Tibial nerve (tissue), 4 donors: Measurements from ENCODE around the gene WASF3. TPM values are rescaled to one million over a fixed set of nuclear protein-coding genes. Genes with fewer than 3 reads are reported as not detected.
A peak's percentile ranks its signal among the peaks of the same experiment; 100 is the strongest.

Experiments
- DNase-seq, 2 donors: peaks; one replicate each; pipeline ENCODE4 v3.0.0-alpha.2; 2019; ENCODE audit warnings: low spot score in 2 of 2
- H3K27ac ChIP-seq, 4 donors: fragments of 200-600 bp; sonication (generic) in 3 of 4; one replicate each; pipeline ENCODE4 v1.5.1; 2017 to 2019; ENCODE audit warnings: mild to moderate bottlenecking in 1 of 4
- H3K27me3 ChIP-seq, 2 donors: fragments of 200-600 bp; sonication (generic) in 1 of 2; one replicate each; pipeline versions ENCODE4 v1.5.1 to v1.6.0; 2017 to 2019
- H3K36me3 ChIP-seq, 3 donors: fragments of 200-600 bp; sonication (generic); one replicate each; pipeline ENCODE4 v1.5.1; 2018 to 2019
- H3K4me1 ChIP-seq, 4 donors: fragments of 200-600 bp; sonication (generic) in 3 of 4; one replicate each; pipeline ENCODE4 v1.5.1; 2017 to 2019
- H3K4me3 ChIP-seq, 4 donors: fragments of 200-600 bp; sonication (generic) in 3 of 4; one replicate each; pipeline ENCODE4 v1.5.1; 2017 to 2019; ENCODE audit warnings: mild to moderate bottlenecking in 1 of 4, moderate library complexity in 1 of 4
- H3K9me3 ChIP-seq, 4 donors: fragments of 200-600 bp; sonication (generic) in 3 of 4; one replicate each; pipeline ENCODE4 v1.5.1; 2017 to 2019
- CTCF ChIP-seq, 5 experiments: fragments of 200-600 bp in 3 of 5; fragments of 450-650 bp in 2 of 5; sonication (generic) in 3 of 5; IDR thresholded peaks; one replicate each; pipeline ENCODE4 v1.5.1; 2016 to 2019; ENCODE audit warnings: antibody characterized with exemption in 5 of 5, mild to moderate bottlenecking in 3 of 5, moderate library complexity in 2 of 5
- EP300 ChIP-seq, 2 donors: sonication (generic); formaldehyde crosslinking; IDR thresholded peaks; one replicate each; pipeline ENCODE4 v1.6.1; 2017; ENCODE audit warnings: antibody characterized with exemption in 2 of 2, mild to moderate bottlenecking in 1 of 2
- POLR2A ChIP-seq, 2 donors: fragments of 450-650 bp; IDR thresholded peaks; one replicate each; pipeline ENCODE4 v1.6.1; 2017; ENCODE audit warnings: antibody characterized with exemption in 2 of 2, mild to moderate bottlenecking in 2 of 2, moderate library complexity in 2 of 2
- WGBS, 2 donors: methylation state at CpG; one replicate each; pipeline ENCODE4 v1.1.5; 2018; 5-methylcytosine and 5-hydroxymethylcytosine counted together
- total RNA-seq, 4 donors: library from RNA; depleted of rRNA; stranded (reverse); fragments of >200 nt; gene quantifications; one replicate each; pipeline ENCODE4 v1.1.0, GENCODE V29; 2016

Gene WASF3
- total RNA-seq, 4 donors from 2014 or later = 23.7 to 47.9 (median 40.7) TPM

DNA sequence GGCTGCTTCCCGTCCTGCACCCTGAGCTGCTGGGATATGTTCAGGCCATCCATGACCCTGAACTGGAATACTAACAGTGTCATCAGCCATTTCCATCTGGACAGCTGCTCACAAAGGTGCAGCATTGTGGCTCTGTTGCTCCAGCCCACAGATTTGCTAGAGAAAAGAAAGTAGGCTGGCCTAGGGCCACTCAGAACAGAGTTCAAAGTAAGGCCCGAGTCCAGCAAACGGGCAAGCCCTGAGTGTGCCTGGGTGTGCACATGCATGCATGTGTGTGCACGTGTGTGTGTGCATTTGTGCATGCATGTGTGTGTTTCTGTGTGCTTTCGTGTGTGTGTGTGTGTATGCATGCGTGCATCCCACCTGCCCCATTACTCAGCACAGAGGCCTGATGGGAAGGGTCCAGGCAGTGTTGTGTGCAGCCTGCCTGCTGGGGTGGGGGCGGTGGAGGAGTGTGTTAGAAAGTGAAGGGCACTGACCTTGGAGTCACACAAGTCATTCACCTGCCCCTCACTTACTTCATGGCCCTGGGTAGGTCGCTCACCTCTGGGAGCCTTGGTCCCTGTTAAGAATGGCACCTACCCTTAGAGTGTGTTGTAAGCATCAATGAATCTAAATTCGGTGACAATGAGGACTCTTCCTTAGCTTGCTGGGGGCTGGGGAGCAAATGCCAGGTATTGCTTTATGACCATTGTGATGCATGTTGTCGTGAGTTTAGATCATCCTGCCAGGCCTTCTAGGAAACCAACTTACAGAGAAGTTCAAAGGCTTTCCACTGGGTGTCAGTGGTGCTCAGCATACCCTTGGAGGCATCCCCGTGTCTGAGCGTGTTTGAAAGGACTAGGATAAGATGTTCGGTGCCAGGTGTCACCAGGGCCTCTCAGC lies 149.9 kb downstream of the WASF3 start:
- TF ChIP-seq EP300 (IDR thresholded peaks at IDR 0.05) (no peak), CTCF (IDR thresholded peaks at IDR 0.05) (peak; percentile 31 to 42 (median 38)), POLR2A (IDR thresholded peaks at IDR 0.05) (no peak)
- no peaks in the 10 kb centered on the region for H3K27me3 ChIP-seq
- no peak overlapping the region for H3K27ac ChIP-seq
- DNase-seq = peak in 1 of 2 donors; percentile 24
- H3K9me3 ChIP-seq = peaks cover 0 to 8% (median 0%) of the 10 kb centered on the region in 4 donors
- 47 to 51% methylated on average over 12 of the region's 13 CpGs for WGBS, 2 donors
- H3K4me1 ChIP-seq = no peaks in the 10 kb centered on the region
- no peaks in the 10 kb centered on the region for H3K36me3 ChIP-seq
- no peak overlapping the region for H3K4me3 ChIP-seq

- DNase-seq = no peak
- no peaks in the 10 kb centered on the region for H3K36me3 ChIP-seq
- 82 to 84% methylated on average over 6 of the region's 6 CpGs for WGBS, 2 donors
- no peaks in the 10 kb centered on the region for H3K4me1 ChIP-seq
- H3K9me3 ChIP-seq = peaks cover 0 to 3% (median 0%) of the 10 kb centered on the region in 4 donors
- TF ChIP-seq POLR2A (IDR thresholded peaks at IDR 0.05) (no peak), CTCF (IDR thresholded peaks at IDR 0.05) (peak in 1 of 5 experiments; percentile 3)
- no peak overlapping the region for H3K4me3 ChIP-seq
- H3K27me3 ChIP-seq = no peaks in the 10 kb centered on the region
- H3K27ac ChIP-seq = no peak overlapping the region
Measured at GRCh38 chr13:26708007-26708297, 150.5 kb downstream of the WASF3 start.

GRCh38 chr13:26709461-26709860 lies 152.0 kb downstream of the WASF3 start:
- TF ChIP-seq POLR2A (IDR thresholded peaks at IDR 0.05) = no peak
- TF ChIP-seq CTCF (IDR thresholded peaks at IDR 0.05) = no peak
- TF ChIP-seq EP300 (IDR thresholded peaks at IDR 0.05) = no peak
- no peak overlapping the region for H3K27ac ChIP-seq
- DNase-seq = no peak
- H3K36me3 ChIP-seq = no peaks in the 10 kb centered on the region
- no peak overlapping the region for H3K4me3 ChIP-seq
- 81 to 89% methylated on average over 7 of the region's 7 CpGs for WGBS, 2 donors
- no peaks in the 10 kb centered on the region for H3K4me1 ChIP-seq
- no peaks in the 10 kb centered on the region for H3K9me3 ChIP-seq
- no peaks in the 10 kb centered on the region for H3K27me3 ChIP-seq

GRCh38 chr13:26710166-26710565 lies 152.7 kb downstream of the WASF3 start:
- no peak for DNase-seq
- no peak for TF ChIP-seq CTCF (IDR thresholded peaks at IDR 0.05)
- no peak for TF ChIP-seq EP300 (IDR thresholded peaks at IDR 0.05)
- TF ChIP-seq POLR2A (IDR thresholded peaks at IDR 0.05) = no peak
- WGBS, 2 donors = 61 to 71% methylated on average over 9 to 13 of the region's 13 CpGs
- Histone ChIP-seq H3K4me3 (no peak overlapping the region), H3K4me1 (no peaks in the 10 kb centered on the region), H3K27ac (no peak overlapping the region), H3K27me3 (no peaks in the 10 kb centered on the region), H3K36me3 (no peaks in the 10 kb centered on the region), H3K9me3 (no peaks in the 10 kb centered on the region)

DNA sequence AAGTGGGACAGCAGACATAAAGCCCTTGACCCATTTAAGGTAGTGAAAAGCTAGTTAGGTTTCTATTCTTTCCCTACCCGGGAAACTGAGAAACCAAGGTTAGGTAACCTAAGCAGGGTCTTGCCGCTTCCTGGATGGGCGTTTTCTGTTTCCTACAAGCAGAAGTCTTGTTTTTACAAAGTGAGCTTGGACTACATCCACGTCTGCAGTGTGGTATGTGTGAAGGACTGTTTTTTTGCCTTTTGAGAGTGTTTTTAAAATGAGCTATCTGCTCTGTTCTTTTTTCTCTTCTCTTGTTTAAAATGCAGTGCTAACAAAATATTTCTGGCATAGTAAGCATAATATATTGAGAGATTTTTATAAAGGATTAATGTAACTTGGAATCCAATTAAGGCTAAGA lies 153.7 kb downstream of the WASF3 start:
- no peak for TF ChIP-seq CTCF (IDR thresholded peaks at IDR 0.05)
- no peak for TF ChIP-seq EP300 (IDR thresholded peaks at IDR 0.05)
- TF ChIP-seq POLR2A (IDR thresholded peaks at IDR 0.05) = no peak
- no peak overlapping the region for H3K27ac ChIP-seq
- no peaks in the 10 kb centered on the region for H3K4me1 ChIP-seq
- no peak for DNase-seq
- 36 to 41% methylated on average over 4 of the region's 4 CpGs for WGBS, 2 donors
- no peaks in the 10 kb centered on the region for H3K27me3 ChIP-seq
- no peak overlapping the region for H3K4me3 ChIP-seq
- no peaks in the 10 kb centered on the region for H3K9me3 ChIP-seq
- H3K36me3 ChIP-seq = no peaks in the 10 kb centered on the region
